HepG2 (cell line): ENCODE data around the gene ZNF605. TPM values are rescaled to one million over a fixed set of nuclear protein-coding genes. Genes with fewer than 3 reads are reported as not detected.

Experiments
- ATAC-seq: fragments of 200-7000 bp; cut with Tn5 transposase; 3 replicates; pipeline ENCODE4 v1.9.1; 2020; ENCODE audit warnings: mild to moderate bottlenecking, moderate library complexity
- BruUV-seq: library from RNA; stranded (reverse); fragments of 400-500 nt; replicated peaks from 2 replicates; lab custom pipeline; 2021; lab: Mats Ljungman, UMichigan
- CTCF ChIA-PET: fragments of 300-600 bp; formaldehyde crosslinking; extraction: SDS; loops from one replicate; lab custom pipeline; 2021; ENCODE audit warnings: low total read pairs, inconsistent platforms, low intra/inter-chr PET ratio; lab: Yijun Ruan, JAX
- POLR2A ChIA-PET: fragments of 350-600 bp; sonication (Branson Sonifier 250); formaldehyde crosslinking; loops from one replicate; lab custom pipeline; 2020; ENCODE audit warnings: antibody characterized with exemption, inconsistent platforms; lab: Yijun Ruan, JAX
- DNase-seq: peaks from one replicate; pipeline ENCODE4 v3.0.0-alpha.2; 2015; ENCODE audit warnings: low spot score
- FAIRE-seq: peaks from 3 replicates; lab custom pipeline; 2011; peaks lifted over from hg19 to GRCh38; lab: Jason Lieb, UNC
- H2AFZ ChIP-seq: one replicate; pipeline ENCODE4 v1.6.1; 2011; ENCODE audit warnings: low read length, inconsistent platforms
- H3K27ac ChIP-seq: fragments of 300-600 bp; 3 replicates; pipeline ENCODE4 v1.8.0; 2011; ENCODE audit warnings: mixed run types, mild to moderate bottlenecking, mixed read lengths, low read length, inconsistent platforms; ENCODE audit not compliant: insufficient read depth; ENCODE audit errors: extremely low read length
- H3K27me3 ChIP-seq, 2 experiments: fragments of 200-600 bp in 1 of 2; 2 replicates in 1 of 2; 3 replicates in 1 of 2; pipeline versions ENCODE4 v1.6.0 to v1.8.0; 2011; ENCODE audit warnings: low read length in 2 of 2, mild to moderate bottlenecking in 2 of 2, moderate library complexity in 2 of 2, inconsistent platforms in 1 of 2; ENCODE audit not compliant: insufficient read depth in 2 of 2, control insufficient read depth in 1 of 2
- H3K36me3 ChIP-seq, 2 experiments: fragments of 200-600 bp in 1 of 2; replicated peaks in 1 of 2; 2 replicates in 1 of 2; 3 replicates in 1 of 2; pipeline versions ENCODE4 v1.5.1 to v1.8.0; 2011; ENCODE audit warnings: low read length in 2 of 2, inconsistent platforms in 1 of 2; ENCODE audit not compliant: insufficient read depth in 2 of 2, control insufficient read depth in 1 of 2
- H3K4me1 ChIP-seq: 2 replicates; pipeline ENCODE4 v1.5.1; 2012; ENCODE audit warnings: low read length, inconsistent platforms; ENCODE audit not compliant: insufficient read depth
- H3K4me2 ChIP-seq: 2 replicates; pipeline ENCODE4 v1.6.0; 2011; ENCODE audit warnings: low read depth, low read length, inconsistent platforms
- H3K4me3 ChIP-seq, 3 experiments: fragments of 200-600 bp in 1 of 3; sonication (generic), shearing (Covaris generic) in 1 of 3; replicated peaks in 1 of 3; 2 replicates each; pipeline ENCODE4 v1.5.1; 2011 to 2016; ENCODE audit warnings: low read length in 3 of 3, inconsistent platforms in 2 of 3, low read depth in 2 of 3, mild to moderate bottlenecking in 2 of 3, control low read depth in 1 of 3, mixed read lengths in 1 of 3; ENCODE audit not compliant: insufficient read depth in 1 of 3
- H3K79me2 ChIP-seq: one replicate; pipeline ENCODE4 v1.6.1; 2011; ENCODE audit warnings: low read length, inconsistent platforms; ENCODE audit not compliant: insufficient read depth
- H3K9ac ChIP-seq: 2 replicates; pipeline ENCODE4 v1.6.0; 2011; ENCODE audit warnings: mild to moderate bottlenecking, low read depth, low read length, inconsistent platforms; ENCODE audit not compliant: insufficient read depth
- H3K9me3 ChIP-seq: 2 replicates; pipeline ENCODE4 v1.5.1; 2012; ENCODE audit warnings: mild to moderate bottlenecking, low read length
- H4K20me1 ChIP-seq: 2 replicates; pipeline ENCODE4 v1.6.0; 2011; ENCODE audit warnings: inconsistent platforms, mild to moderate bottlenecking, low read length, moderate library complexity; ENCODE audit not compliant: insufficient read depth
- ATF6 ChIP-seq: sonication (generic); formaldehyde crosslinking; conservative IDR thresholded peaks from 2 replicates; pipeline ENCODE4 v1.4.0; 2020; ENCODE audit warnings: missing genetic modification reagents
- CHD2 ChIP-seq: IDR thresholded peaks from 2 replicates; pipeline ENCODE4 v1.6.1; 2011; ENCODE audit warnings: low read depth, low read length, improper control_type of control experiment
- EED ChIP-seq: sonication (generic); formaldehyde crosslinking; IDR thresholded peaks from 2 replicates; pipeline ENCODE4 v1.5.0; 2020; ENCODE audit warnings: mild to moderate bottlenecking, missing genetic modification reagents
- FLYWCH1 ChIP-seq: sonication (generic); formaldehyde crosslinking; IDR thresholded peaks from 2 replicates; pipeline ENCODE4 v1.8.1; 2023; ENCODE audit warnings: mild to moderate bottlenecking, missing genetic modification reagents
- MAFF ChIP-seq: IDR thresholded peaks from 2 replicates; pipeline ENCODE4 v1.6.1; 2011; ENCODE audit warnings: low read depth, low read length, improper control_type of control experiment
- NFE2L1 ChIP-seq: sonication (generic); formaldehyde crosslinking; IDR thresholded peaks from 2 replicates; pipeline ENCODE4 v1.4.0; 2020; ENCODE audit warnings: missing genetic modification reagents, mild to moderate bottlenecking, borderline replicate concordance
- RNF2 ChIP-seq: fragments of 450-650 bp; conservative IDR thresholded peaks from 2 replicates; pipeline ENCODE4 v1.6.1; 2016; ENCODE audit warnings: low read depth
- SALL2 ChIP-seq: sonication (generic); formaldehyde crosslinking; IDR thresholded peaks from 2 replicates; pipeline ENCODE4 v1.8.1; 2023; ENCODE audit warnings: mild to moderate bottlenecking, missing genetic modification reagents, inconsistent platforms
- STAG1 ChIP-seq: sonication (generic); formaldehyde crosslinking; IDR thresholded peaks from 2 replicates; pipeline ENCODE4 v1.4.0; 2020; ENCODE audit warnings: missing genetic modification reagents
- TFE3 ChIP-seq: IDR thresholded peaks from 2 replicates; pipeline ENCODE4 v1.6.1; 2016
- ZFP62 ChIP-seq: sonication (generic); formaldehyde crosslinking; IDR thresholded peaks from 2 replicates; pipeline ENCODE4 v1.4.0; 2020; ENCODE audit warnings: missing genetic modification reagents
- ZFP91 ChIP-seq: sonication (generic); formaldehyde crosslinking; IDR thresholded peaks from 2 replicates; pipeline ENCODE4 v1.9.0; 2022; ENCODE audit warnings: missing genetic modification reagents, mild to moderate bottlenecking, borderline replicate concordance
- ZNF256 ChIP-seq: sonication (generic); formaldehyde crosslinking; conservative IDR thresholded peaks from 2 replicates; pipeline ENCODE4 v1.4.0; 2020; ENCODE audit warnings: missing genetic modification reagents
- ZNF317 ChIP-seq: sonication (generic); formaldehyde crosslinking; IDR thresholded peaks from 2 replicates; pipeline ENCODE4 v1.5.0; 2020; ENCODE audit warnings: mild to moderate bottlenecking, missing genetic modification reagents
- ZNF670 ChIP-seq: sonication (generic); formaldehyde crosslinking; IDR thresholded peaks from 2 replicates; pipeline ENCODE4 v1.8.0; 2022; ENCODE audit warnings: mild to moderate bottlenecking, missing genetic modification reagents, borderline replicate concordance
- WGBS: methylation state at CpG from one replicate; pipeline ENCODE4 v1.1.6; 2017; ENCODE audit warnings: low lambda C conversion rate; 5-methylcytosine and 5-hydroxymethylcytosine counted together
- in situ Hi-C: cut with HindIII; loops from 2 replicates; pipeline ENCODE4 v1.10.0; 2017; ENCODE audit warnings: low pct_unique_long_range_greater_than_20kb; ENCODE audit not compliant: extremely low pct_ligation_motif_present
- intact Hi-C: fragments of 100-400 bp; cut with micrococcal nuclease; formaldehyde crosslinking; loops from one replicate; pipeline ENCODE4 v1.10.0; 2022; ENCODE audit not compliant: unreplicated experiment
- polyA plus RNA-seq, 8 experiments: library from polyadenylated mRNA; depleted of rRNA in 3 of 8; stranded (reverse) in 7 of 8; unstranded in 1 of 8; fragments of >200 nt; fragmentation: Illumina TruSeq in 4 of 8; extraction: Trizol in 4 of 8; gene quantifications; 2 replicates each; pipeline versions ENCODE4 v1.2.1 to v1.2.3, GENCODE V29; 2011 to 2016; ENCODE audit warnings: low read depth in 4 of 8, missing spikeins in 1 of 8, mixed read lengths in 1 of 8; ENCODE audit not compliant: insufficient read depth in 1 of 8
- total RNA-seq, 5 experiments: library from RNA; depleted of rRNA; stranded (reverse); fragments of >200 nt; fragmentation: Illumina TruSeq; extraction: Trizol; gene quantifications; 2 replicates each; pipeline ENCODE4 v1.2.3, GENCODE V29; 2016; ENCODE audit warnings: low read depth in 1 of 5

The ZNF605 gene
- total and polyA plus RNA-seq, 2 of the 13 experiments (the other 11 are each of a cell fraction or from before 2014, with no cell fraction given): 6.7 to 6.8 TPM

DNA sequence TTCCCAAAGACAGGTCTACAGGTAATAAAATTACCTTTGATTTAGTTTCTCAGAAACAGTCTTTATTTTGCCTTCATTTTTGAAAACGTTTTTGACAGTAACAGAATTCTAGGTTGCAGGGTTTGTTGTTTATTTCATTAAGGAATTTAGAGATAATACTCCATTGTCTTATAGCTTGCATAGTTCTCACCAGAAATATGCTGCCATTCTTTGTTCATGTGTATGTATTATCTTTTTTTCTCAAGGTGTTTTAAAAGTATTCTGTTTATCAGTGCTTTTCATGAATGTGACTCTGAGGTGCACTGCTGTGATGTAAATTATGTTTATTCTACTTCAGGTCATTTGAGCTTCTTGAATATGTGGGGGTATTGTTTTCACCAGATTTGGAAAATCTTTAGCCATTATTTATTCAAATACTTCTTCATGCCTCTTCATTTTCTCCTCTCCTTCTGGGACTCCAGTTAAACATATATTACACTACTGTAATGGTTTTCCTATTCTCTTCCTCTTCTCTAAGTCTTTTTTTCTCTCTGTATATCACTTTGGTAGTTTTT, 32.7 kb downstream of the ZNF605 start:
- Histone ChIP-seq H3K4me3 (no peak overlapping the region), H3K36me3 (peaks cover 0 to 2% of the 10 kb centered on the region in 2 experiments; a peak in 1 of 5 replicates), H4K20me1 (no peaks in the 10 kb centered on the region), H3K9me3 (peaks cover 90% of the 10 kb centered on the region), H3K27ac (no peak overlapping the region), H3K9ac (no peak overlapping the region), H3K4me1 (no peaks in the 10 kb centered on the region), H3K27me3 (no peaks in the 10 kb centered on the region), H2AFZ (no peak overlapping the region), H3K79me2 (no peaks in the 10 kb centered on the region), H3K4me2 (no peak overlapping the region)
- in situ Hi-C loops: no loop called here
- WGBS: 0% methylated on average over 1 of the region's 1 CpG
- no peak for FAIRE-seq
- intact Hi-C loops: no loop called here
- TF ChIP-seq SALL2 (CRISPR knock-in tag): no peak
- peak; percentile 92 for TF ChIP-seq ZNF317
- TF ChIP-seq EED: no peak
- DNase-seq: no peak
- ChIA-PET CTCF (no interaction called here), POLR2A (no interaction called here)
- BruUV-seq: no TSS peak
- ATAC-seq: no peak

GRCh38 chr12:132922676-132923075, 33.4 kb downstream of the ZNF605 start:
- Histone ChIP-seq H3K27ac (no peak overlapping the region), H3K9me3 (peaks cover 95% of the 10 kb centered on the region), H3K4me1 (no peaks in the 10 kb centered on the region), H3K4me2 (no peak overlapping the region), H3K27me3 (no peaks in the 10 kb centered on the region), H4K20me1 (no peaks in the 10 kb centered on the region), H3K36me3 (peaks cover 0 to 2% of the 10 kb centered on the region in 2 experiments; a peak in 1 of 5 replicates), H2AFZ (no peak overlapping the region), H3K4me3 (no peak overlapping the region), H3K9ac (no peak overlapping the region), H3K79me2 (no peaks in the 10 kb centered on the region)
- FAIRE-seq (no peak), DNase-seq (no peak), ATAC-seq (no peak)
- POLR2A ChIA-PET: no interaction called here
- TF ChIP-seq NFE2L1 (CRISPR knock-in tag): no peak
- TF ChIP-seq ZNF256 (CRISPR knock-in tag): no peak
- TF ChIP-seq STAG1 (CRISPR knock-in tag): no peak
- no peak for TF ChIP-seq ZNF670 (CRISPR knock-in tag)
- TF ChIP-seq TFE3 (CRISPR knock-in tag): no peak
- no peak for TF ChIP-seq ZFP91
- no peak for TF ChIP-seq ATF6 (CRISPR knock-in tag)
- TF ChIP-seq FLYWCH1 (CRISPR knock-in tag): no peak
- no peak for TF ChIP-seq ZFP62
- no peak for TF ChIP-seq RNF2
- TF ChIP-seq CHD2: no peak
- TF ChIP-seq MAFF: no peak
- intact Hi-C loops (no loop called here), in situ Hi-C loops (no loop called here)
- CTCF ChIA-PET: no interaction called here
- 65% methylated on average over 4 of the region's 4 CpGs for WGBS
- BruUV-seq: no TSS peak
